CD4-positive, alpha-beta T cell (primary cell): Measurements from ENCODE around the gene GLIS1. TPM values are rescaled to one million over a fixed set of nuclear protein-coding genes. Genes with fewer than 3 reads are reported as not detected.
A peak's percentile ranks its signal among the peaks of the same experiment; 100 is the strongest.

Experiments
- ATAC-seq: fragments of 200-7000 bp; cut with Tn5 transposase; one replicate; pipeline ENCODE4 v1.10.0; 2022; ENCODE audit warnings: mild to moderate bottlenecking; ENCODE audit not compliant: poor library complexity
- CTCF ChIA-PET: fragments of 350-600 bp; sonication (Branson Sonifier 250); formaldehyde crosslinking; loops from one replicate; lab custom pipeline; 2021; ENCODE audit warnings: antibody characterized with exemption, inconsistent platforms; lab: Charles Lee
- POLR2A ChIA-PET: fragments of 350-600 bp; sonication (Branson Sonifier 250); formaldehyde crosslinking; loops from one replicate; lab custom pipeline; 2021; ENCODE audit warnings: antibody characterized with exemption, inconsistent platforms; lab: Charles Lee
- DNase-seq, 14 experiments: peaks; one replicate each; pipeline ENCODE4 v3.0.0-alpha.2; 2013 to 2020; ENCODE audit warnings: mixed read lengths in 2 of 14
- H3K27ac ChIP-seq, 2 donors: one replicate each; pipeline versions ENCODE4 v1.5.1 to v1.7.0; 2013; ENCODE audit warnings: low read length in 2 of 2, low read depth in 1 of 2, mild to moderate bottlenecking in 1 of 2
- H3K27me3 ChIP-seq, 2 experiments: 1 replicate in 1 of 2; 2 replicates in 1 of 2; pipeline versions ENCODE4 v1.6.1 to v1.7.0; 2013; ENCODE audit warnings: low read length in 2 of 2, control low read depth in 1 of 2, mild to moderate bottlenecking in 1 of 2, moderate library complexity in 1 of 2; ENCODE audit not compliant: insufficient read depth in 2 of 2, control insufficient read depth in 1 of 2
- H3K36me3 ChIP-seq: one replicate; pipeline ENCODE4 v1.6.1; 2013; ENCODE audit warnings: low read length, control low read depth; ENCODE audit not compliant: insufficient read depth
- H3K4me1 ChIP-seq: one replicate; pipeline ENCODE4 v1.6.1; 2013; ENCODE audit warnings: low read length, control low read depth; ENCODE audit not compliant: insufficient read depth
- H3K4me3 ChIP-seq: one replicate; pipeline ENCODE4 v1.5.1; 2013; ENCODE audit warnings: mild to moderate bottlenecking, low read length, moderate library complexity
- H3K9me3 ChIP-seq, 2 experiments: 1 replicate in 1 of 2; 2 replicates in 1 of 2; pipeline versions ENCODE4 v1.6.1 to v1.7.0; 2013; ENCODE audit warnings: low read length in 2 of 2, mild to moderate bottlenecking in 2 of 2, control low read depth in 1 of 2, moderate library complexity in 1 of 2; ENCODE audit not compliant: control insufficient read depth in 1 of 2, insufficient read depth in 1 of 2
- H3K27ac Mint-ChIP-seq: one replicate; pipeline ENCODE4 v1.8.0; 2020; ENCODE audit warnings: mixed read lengths
- H3K27me3 Mint-ChIP-seq: one replicate; pipeline ENCODE4 v1.8.0; 2021; ENCODE audit warnings: mixed read lengths
- H3K36me3 Mint-ChIP-seq: one replicate; pipeline ENCODE4 v1.8.0; 2021; ENCODE audit warnings: low read depth, mixed read lengths
- H3K4me1 Mint-ChIP-seq: one replicate; pipeline ENCODE4 v1.8.0; 2021; ENCODE audit warnings: low read depth, mixed read lengths
- H3K4me3 Mint-ChIP-seq: one replicate; pipeline ENCODE4 v1.8.0; 2020; ENCODE audit warnings: mild to moderate bottlenecking, mixed read lengths
- H3K9me3 Mint-ChIP-seq: one replicate; pipeline ENCODE4 v1.8.0; 2020; ENCODE audit warnings: mixed read lengths
- intact Hi-C, 2 experiments: fragments of 100-400 bp; cut with DNase I in 1 of 2; cut with micrococcal nuclease in 1 of 2; formaldehyde crosslinking; loops; one replicate each; pipeline versions ENCODE4 v1.15.1 to v1.9.0; 2023 to 2025; cut with DNase I, micrococcal nuclease
- total RNA-seq, 174 experiments: library from RNA in 2 of 174; stranded (reverse) in 2 of 174; gene quantifications; one replicate each; pipeline ENCODE4 v1.2.3 and lab custom pipeline; 2021 to 2026
- TF ChIP-seq, protein P1 (sequence below): fragments of 200-600 bp; IDR thresholded peaks from one replicate; pipeline ENCODE4 v1.8.0; 2022; ENCODE audit warnings: antibody characterized with exemption, mild to moderate bottlenecking

The GLIS1 gene
- total RNA-seq, 2 experiments from 2014 or later = not detected

DNA sequence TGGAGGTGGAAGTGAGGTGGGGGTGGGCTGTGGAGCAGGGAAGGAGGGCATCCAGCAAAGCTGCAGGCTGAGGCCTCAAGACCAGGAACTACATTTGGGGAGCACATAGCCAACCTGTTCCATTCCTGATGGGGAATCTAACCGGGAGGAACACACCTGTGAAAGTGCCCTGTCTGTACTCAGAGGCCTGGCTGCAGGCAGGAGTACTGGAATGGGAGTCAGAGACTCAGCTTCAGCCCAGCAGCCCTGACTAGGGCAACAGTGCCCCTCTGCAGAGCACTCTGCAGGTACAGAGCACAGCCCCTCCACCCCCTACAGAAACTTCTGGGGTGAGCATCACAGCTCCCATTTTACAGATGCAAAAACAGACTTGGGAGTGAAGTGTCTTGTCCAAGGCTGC, 153.4 kb downstream of the GLIS1 start:
- H3K27ac Mint-ChIP-seq = peak overlapping the region; percentile 61
- no peak overlapping the region for H3K27ac ChIP-seq
- peaks cover 24% of the 10 kb centered on the region for H3K4me1 ChIP-seq
- peaks cover 15% of the 10 kb centered on the region for H3K4me1 Mint-ChIP-seq
- no peaks in the 10 kb centered on the region for H3K36me3 ChIP-seq
- H3K27me3 ChIP-seq = no peaks in the 10 kb centered on the region
- no peaks in the 10 kb centered on the region for H3K9me3 ChIP-seq
- H3K4me3 Mint-ChIP-seq = no peak overlapping the region
- CTCF ChIA-PET = no interaction called here
- intact Hi-C loops = no loop called here
- no peak for ATAC-seq
- H3K36me3 Mint-ChIP-seq = no peaks in the 10 kb centered on the region
- TF ChIP-seq, protein P1, sequence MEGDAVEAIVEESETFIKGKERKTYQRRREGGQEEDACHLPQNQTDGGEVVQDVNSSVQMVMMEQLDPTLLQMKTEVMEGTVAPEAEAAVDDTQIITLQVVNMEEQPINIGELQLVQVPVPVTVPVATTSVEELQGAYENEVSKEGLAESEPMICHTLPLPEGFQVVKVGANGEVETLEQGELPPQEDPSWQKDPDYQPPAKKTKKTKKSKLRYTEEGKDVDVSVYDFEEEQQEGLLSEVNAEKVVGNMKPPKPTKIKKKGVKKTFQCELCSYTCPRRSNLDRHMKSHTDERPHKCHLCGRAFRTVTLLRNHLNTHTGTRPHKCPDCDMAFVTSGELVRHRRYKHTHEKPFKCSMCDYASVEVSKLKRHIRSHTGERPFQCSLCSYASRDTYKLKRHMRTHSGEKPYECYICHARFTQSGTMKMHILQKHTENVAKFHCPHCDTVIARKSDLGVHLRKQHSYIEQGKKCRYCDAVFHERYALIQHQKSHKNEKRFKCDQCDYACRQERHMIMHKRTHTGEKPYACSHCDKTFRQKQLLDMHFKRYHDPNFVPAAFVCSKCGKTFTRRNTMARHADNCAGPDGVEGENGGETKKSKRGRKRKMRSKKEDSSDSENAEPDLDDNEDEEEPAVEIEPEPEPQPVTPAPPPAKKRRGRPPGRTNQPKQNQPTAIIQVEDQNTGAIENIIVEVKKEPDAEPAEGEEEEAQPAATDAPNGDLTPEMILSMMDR = no peak
- no peak overlapping the region for H3K4me3 ChIP-seq
- H3K9me3 Mint-ChIP-seq = no peaks in the 10 kb centered on the region
- H3K27me3 Mint-ChIP-seq = no peaks in the 10 kb centered on the region
- peak in 1 of 14 experiments; percentile 23 for DNase-seq
- POLR2A ChIA-PET = no interaction called here

DNA sequence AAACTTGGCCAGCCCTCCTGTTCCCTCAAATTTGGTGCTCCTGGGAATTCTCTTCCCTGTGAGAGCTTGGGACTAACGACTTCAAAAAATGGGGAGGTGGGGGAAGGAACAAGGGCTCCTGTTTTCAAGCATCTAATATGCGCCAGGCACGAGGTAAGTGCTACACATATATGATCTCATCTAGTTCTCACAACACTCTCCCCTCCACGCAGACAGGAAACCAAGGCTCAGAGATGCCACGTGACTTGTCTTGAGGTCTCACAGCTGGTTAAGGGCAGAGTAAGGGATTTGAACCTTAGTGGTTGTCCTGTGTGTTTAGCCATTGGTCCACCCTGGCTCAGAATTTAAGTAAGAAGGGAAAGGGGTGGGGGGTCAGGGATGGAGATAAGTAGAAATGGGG, 153.8 kb downstream of the GLIS1 start:
- ChIA-PET CTCF (no interaction called here), POLR2A (no interaction called here)
- Histone ChIP-seq H3K4me3 (no peak overlapping the region), H3K36me3 (no peaks in the 10 kb centered on the region), H3K4me1 (peaks cover 24% of the 10 kb centered on the region), H3K27me3 (no peaks in the 10 kb centered on the region), H3K27ac (no peak overlapping the region), H3K9me3 (no peaks in the 10 kb centered on the region)
- peak; percentile 87 for ATAC-seq
- TF ChIP-seq, protein P1 = no peak
- Mint-ChIP-seq H3K4me3 (no peak overlapping the region), H3K36me3 (no peaks in the 10 kb centered on the region), H3K27me3 (no peaks in the 10 kb centered on the region), H3K9me3 (no peaks in the 10 kb centered on the region), H3K27ac (peak overlapping the region; percentile 61), H3K4me1 (peaks cover 15% of the 10 kb centered on the region)
- peak in 8 of 14 experiments; percentile 15 to 79 (median 40) for DNase-seq
- intact Hi-C loops = no loop called here

DNA sequence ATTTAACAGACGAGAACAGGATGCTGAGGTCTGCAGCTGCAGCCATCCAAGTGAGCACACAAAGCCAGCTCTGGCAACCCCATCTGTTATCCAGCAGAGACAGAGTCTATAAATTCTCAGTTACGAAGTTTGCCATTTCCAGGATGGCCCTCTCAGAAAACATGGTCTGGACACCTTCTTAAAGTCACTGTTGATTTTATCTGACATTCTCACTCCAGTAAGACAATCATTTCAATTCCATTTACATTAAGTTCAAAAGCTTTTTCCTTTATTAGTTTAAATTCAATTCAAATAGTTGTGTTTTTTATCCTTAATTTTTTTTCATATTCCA, 154.2 kb downstream of the GLIS1 start:
- peak overlapping the region; percentile 61 for H3K27ac Mint-ChIP-seq
- H3K27me3 Mint-ChIP-seq = no peaks in the 10 kb centered on the region
- peaks cover 15% of the 10 kb centered on the region for H3K4me1 Mint-ChIP-seq
- TF ChIP-seq, protein P1 = no peak
- DNase-seq (no peak), ATAC-seq (no peak)
- Histone ChIP-seq H3K9me3 (no peaks in the 10 kb centered on the region), H3K4me1 (peaks cover 24% of the 10 kb centered on the region), H3K4me3 (no peak overlapping the region), H3K27ac (no peak overlapping the region), H3K27me3 (no peaks in the 10 kb centered on the region), H3K36me3 (no peaks in the 10 kb centered on the region)
- H3K36me3 Mint-ChIP-seq = no peaks in the 10 kb centered on the region
- intact Hi-C loops = no loop called here
- H3K9me3 Mint-ChIP-seq = no peaks in the 10 kb centered on the region
- ChIA-PET CTCF (no interaction called here), POLR2A (no interaction called here)
- H3K4me3 Mint-ChIP-seq = no peak overlapping the region
